Posterior vena cava (tissue), 2 donors: Measurements from ENCODE around the gene ITGB7. TPM values are rescaled to one million over a fixed set of nuclear protein-coding genes. Genes with fewer than 3 reads are reported as not detected.
A peak's percentile ranks its signal among the peaks of the same experiment; 100 is the strongest.
"Not testable (repeated sequence)": the region's sequence is repeated elsewhere in the genome, so short reads cannot be mapped to it uniquely, and the experiment has no call there.

Source experiments
- DNase-seq: peaks from one replicate; pipeline ENCODE4 v3.0.0-alpha.2; 2020; ENCODE audit warnings: low spot score
- intact Hi-C, 2 donors: fragments of 100-400 bp; cut with DNase I; formaldehyde crosslinking; loops; one replicate each; pipeline versions ENCODE4 v1.14.1 to v1.14.2; 2022 to 2023
- total RNA-seq, 2 donors: library from RNA; stranded (reverse); fragmentation: NEBNext Ultra II Directional; extraction: Animal tissue kit (Norgen Biotek cat#: 25700); gene quantifications; one replicate each; pipeline ENCODE4 v1.2.1, GENCODE V29; 2021
- donor health status: DM: yes; HTN: yes; CAD: no.
- donor health status: DM: yes; HTN: yes; CAD: no.

Gene ITGB7
- total RNA-seq, 2 donors from 2014 or later, result 2.1 to 2.9 TPM

DNA sequence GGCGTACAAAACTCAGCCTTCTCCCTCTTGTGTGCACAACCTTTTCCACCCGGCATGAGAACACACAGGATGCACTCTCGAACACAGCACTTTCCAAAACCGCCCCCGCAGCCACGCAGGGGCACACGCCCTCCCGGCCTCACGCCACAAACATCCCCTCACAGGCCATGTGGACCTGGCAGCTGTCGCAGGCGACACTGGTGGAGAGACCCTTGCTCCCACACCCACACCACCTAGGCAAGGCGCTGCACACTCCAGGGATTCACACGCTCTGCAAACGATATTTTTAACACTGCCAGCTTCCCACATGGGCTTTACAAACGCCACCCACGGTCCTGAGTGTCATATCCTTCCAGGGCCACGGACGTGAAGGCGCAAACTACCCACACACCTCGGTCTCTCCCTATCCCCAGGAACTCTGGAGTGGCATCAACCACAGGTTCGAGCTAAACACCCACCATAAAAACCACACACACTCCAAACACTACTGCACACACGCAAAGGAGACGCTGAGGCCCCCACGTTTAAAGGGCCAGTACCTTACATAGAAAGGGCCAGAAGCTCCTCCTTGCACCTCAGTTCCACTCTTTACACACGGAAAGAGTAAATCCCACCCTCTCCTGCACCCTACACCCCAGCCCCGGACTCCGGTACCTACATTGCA lies 12.4 kb upstream of the ITGB7 start:
- no peak for DNase-seq
- intact Hi-C loops, result no loop called here

DNA sequence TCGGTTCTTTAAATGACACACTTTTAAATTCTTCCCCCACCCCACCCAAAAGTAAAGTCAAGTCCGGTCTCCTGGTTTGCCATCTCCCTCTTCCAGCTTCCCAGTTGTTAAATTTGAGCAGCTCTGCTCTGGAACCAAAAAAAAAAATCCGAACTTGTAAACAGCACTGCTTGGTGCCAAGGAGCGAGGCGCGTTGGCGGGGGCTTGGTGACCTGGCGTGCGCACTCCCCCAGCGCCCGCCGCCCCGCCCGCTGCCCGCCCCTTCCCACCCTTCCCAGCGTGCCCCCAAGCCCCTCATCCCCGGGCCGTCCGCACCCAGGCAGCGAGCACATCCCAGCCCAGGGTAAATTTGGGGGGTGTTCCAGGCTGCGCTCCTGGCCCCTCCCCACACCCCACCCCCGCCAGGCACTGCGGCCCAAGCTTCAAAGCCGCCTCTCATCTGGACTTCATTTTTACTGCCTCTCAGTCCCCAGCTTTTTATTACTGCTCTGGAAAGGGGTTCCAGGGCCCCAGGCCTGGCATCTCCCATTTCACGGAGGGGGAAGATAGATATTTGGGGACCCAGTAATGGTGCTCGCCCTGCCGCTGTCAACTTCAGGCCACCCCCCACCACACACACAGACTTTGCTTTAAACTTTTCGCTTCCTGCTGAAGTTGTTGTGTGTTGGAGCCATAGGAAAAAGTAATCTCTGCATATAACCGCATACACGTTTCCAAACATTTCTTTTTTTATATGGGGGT lies 11.7 kb upstream of the ITGB7 start:
- intact Hi-C loops, result no loop called here
- no peak for DNase-seq

DNA sequence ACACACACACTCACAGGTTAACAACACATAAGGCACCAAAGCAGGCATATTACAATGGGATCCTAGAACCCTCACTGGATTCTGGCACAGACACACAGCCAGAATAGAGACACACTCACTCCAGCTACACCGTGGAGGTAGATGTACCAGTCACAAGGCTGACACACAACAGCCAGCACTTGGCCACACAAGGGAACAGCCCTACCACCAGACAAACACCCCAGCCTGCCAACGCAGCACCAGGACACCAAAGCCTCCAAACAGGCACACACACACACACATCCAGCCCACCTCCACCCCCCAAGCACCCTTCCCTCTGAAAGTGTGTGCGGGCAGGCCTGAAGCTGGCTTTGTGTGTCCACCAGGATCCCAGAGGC lies 10.9 kb upstream of the ITGB7 start:
- intact Hi-C loops, result no loop called here
- DNase-seq, result no peak

GRCh38 chr12:53217051-53217930 lies 10.2 kb upstream of the ITGB7 start:
- intact Hi-C loops, result no loop called here
- DNase-seq, result peak; percentile 91

DNA sequence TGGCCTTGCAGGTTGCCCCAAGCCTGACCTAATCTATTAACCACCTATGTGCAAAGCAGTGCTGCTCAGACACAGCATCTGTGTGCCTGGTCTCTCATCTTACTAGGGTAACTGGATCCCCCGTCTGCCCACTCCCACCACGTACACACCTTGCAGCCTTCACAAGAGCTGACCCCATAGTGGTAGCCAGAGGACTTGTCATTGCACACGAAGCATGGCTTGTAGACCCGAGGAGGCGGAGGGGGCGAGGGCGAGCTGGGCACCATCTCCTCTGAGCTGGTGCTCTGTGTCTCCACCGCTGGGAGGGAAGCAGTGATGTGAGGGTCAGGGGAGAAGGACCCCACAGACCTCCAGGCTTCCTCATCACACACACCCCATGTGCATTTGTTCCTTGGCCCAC lies 8.4 kb upstream of the ITGB7 start:
- intact Hi-C loops, result no loop called here
- peak; percentile 52 for DNase-seq

DNA sequence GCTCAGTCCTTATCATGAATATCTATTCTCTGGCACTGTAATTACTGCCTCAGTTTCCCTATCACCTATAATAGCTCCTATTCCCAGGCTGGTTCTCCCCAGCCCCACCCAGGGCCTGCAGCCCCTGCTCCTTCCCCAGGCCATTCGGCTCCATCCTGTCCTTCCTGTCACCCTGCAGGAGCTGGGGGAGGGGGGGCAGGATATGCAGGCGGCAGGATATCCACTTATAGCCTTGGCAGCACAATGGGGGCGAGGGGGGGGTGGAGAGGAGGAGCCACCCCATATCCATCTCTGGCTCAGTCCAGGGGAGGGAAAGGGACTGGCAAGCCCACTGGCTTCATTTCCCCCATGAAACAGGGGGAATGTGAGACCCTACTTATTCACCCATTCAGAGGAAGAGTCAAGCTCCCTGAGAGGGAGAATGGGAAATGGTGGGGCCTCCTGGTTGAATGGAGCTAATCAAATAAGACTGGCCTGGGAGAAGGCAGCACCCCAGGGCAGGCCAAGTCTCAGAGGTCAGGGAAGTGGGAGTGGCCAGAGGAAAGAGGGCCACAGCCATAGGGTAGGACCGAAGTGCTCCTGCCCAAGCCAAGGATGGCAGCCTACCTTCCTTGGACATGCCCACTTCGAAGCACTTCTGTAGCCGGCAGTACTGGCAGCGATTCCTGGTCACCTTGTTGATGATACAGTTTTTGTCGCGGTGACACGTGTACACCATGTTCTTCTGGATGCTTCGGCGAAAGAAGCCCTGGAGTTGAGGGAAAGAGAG lies 7.8 kb upstream of the ITGB7 start:
- intact Hi-C loops, result loop anchor here (5.0 kb wide), 2 partner anchors 37 to 928 kb away; a partner anchor contains a TSS
- peak; percentile 76 for DNase-seq

GRCh38 chr12:53214221-53214620 lies 7.2 kb upstream of the ITGB7 start:
- intact Hi-C loops, result loop anchor here (5.0 kb wide), 2 partner anchors 38 to 927 kb away; a partner anchor contains a TSS
- peak; percentile 66 for DNase-seq

- peak; percentile 95 for DNase-seq
- intact Hi-C loops, result loop anchor here (2.0 to 5.0 kb wide), 4 partner anchors 39 to 926 kb away; a partner anchor contains a TSS
These were observed 6.3 kb upstream of the ITGB7 start for GRCh38 chr12:53213348-53213747.

DNA sequence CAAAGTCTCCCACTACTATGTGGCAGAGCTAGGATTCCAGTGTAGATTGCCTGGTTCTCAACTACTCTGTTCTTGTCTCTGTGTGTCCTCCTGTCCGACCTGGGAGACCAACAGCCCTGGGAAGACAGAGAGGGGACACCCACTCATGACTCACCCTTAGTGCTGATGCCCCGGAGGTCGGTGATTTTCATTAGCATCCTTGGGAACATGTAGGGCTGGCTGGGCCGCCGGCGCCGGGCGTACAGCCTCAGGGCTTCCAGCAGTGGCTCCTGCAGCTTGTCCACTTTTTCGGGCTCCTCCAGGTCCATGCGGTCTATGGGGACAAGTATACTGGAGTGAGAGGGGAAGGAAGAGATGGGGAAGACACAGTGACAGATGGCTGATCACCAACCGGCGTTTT lies 5.9 kb upstream of the ITGB7 start:
- DNase-seq, result no peak

GRCh38 chr12:53211476-53212381 lies 4.7 kb upstream of the ITGB7 start:
- intact Hi-C loops, result loop anchor here (2.0 to 5.0 kb wide), 4 partner anchors 41 to 924 kb away; a partner anchor contains a TSS
- peak; percentile 53 for DNase-seq

More for the DNA sequence above, 5.9 kb upstream of the ITGB7 start:
- intact Hi-C loops, result loop anchor here (2.0 to 5.0 kb wide), 4 partner anchors 39 to 926 kb away; a partner anchor contains a TSS

GRCh38 chr12:53210843-53211242 lies 3.8 kb upstream of the ITGB7 start:
- intact Hi-C loops, result loop anchor here (5.0 kb wide), 2 partner anchors 41 to 924 kb away; a partner anchor contains a TSS
- DNase-seq, result no peak

DNA sequence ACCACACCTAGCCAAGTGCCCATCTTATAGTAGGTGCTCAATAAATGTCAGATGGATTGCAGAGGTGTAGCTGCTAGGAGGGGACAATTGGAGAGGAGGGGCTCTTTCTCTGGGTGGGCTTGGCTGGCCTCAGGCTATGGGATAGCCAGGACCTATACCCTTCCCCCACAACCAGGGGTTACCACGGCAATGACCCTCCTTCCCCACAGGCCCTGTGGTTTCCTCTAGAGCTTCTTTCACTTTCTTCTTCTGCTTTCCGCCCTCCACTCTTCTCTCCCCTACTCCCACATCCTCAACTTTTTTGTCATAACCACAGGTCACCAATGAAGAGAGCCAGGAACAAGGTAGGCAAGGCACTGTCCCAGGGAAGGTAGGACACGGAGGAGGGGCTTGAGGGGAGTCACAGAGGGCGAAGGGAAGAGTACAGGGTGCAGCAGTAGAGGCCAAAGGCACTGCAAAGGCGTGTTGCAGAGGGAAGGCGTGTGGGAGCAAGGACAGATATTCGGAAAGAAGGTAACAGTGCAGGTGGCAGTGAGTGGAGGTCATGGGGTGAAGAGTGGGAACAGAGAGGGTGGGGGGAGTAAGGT lies 1.9 kb upstream of the ITGB7 start:
- DNase-seq, result no peak
- intact Hi-C loops, result loop anchor here in 1 of 2 donors (2.0 kb wide), 1 partner anchor 18 kb away; no protein-coding TSS in a partner anchor

DNA sequence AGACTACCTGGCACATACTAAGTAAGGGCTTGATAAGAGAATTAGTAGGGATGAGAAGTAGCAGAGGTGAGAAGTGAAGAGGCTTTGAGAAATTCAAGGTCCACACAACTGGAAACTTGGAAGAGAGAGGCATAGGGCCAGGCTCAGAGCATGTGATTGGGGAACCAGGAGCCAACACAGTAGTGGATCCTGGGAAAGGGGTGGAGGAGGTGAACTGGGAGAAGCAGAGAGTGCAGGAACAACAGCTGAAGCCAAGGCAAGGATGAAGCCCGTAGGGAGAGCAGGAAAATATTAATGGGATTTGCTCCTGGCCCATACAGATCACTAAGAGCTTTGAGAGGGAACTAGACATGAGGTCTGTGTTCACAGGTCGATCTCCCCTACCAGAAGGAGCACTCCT lies 1.4 kb upstream of the ITGB7 start:
- no peak for DNase-seq
- intact Hi-C loops, result loop anchor here in 1 of 2 donors (2.0 kb wide), 1 partner anchor 18 kb away; no protein-coding TSS in a partner anchor

- intact Hi-C loops, result no loop called here
- DNase-seq, result peak; percentile 86
These were observed 1.2 kb downstream of the ITGB7 start for GRCh38 chr12:53205747-53206419.

DNA sequence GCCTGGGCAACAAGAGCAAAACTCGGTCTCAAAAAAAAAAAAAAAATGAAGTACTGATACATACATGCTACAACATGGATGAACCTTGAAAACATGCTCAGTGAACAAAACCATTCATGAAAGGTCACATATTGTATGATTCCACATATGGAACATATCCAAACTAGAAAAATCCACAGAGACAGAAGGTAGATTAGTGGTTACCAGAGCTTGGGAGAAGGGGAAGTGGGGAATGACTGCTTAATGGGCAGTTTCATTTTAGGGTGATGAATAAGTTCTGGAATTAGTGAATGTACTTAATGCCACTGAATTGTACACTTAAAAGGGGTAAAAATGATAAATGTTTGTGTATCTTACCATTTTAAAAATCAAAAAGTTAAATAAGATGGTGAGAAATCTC lies 2.7 kb downstream of the ITGB7 start:
- intact Hi-C loops, result no loop called here
- DNase-seq, result no peak

DNA sequence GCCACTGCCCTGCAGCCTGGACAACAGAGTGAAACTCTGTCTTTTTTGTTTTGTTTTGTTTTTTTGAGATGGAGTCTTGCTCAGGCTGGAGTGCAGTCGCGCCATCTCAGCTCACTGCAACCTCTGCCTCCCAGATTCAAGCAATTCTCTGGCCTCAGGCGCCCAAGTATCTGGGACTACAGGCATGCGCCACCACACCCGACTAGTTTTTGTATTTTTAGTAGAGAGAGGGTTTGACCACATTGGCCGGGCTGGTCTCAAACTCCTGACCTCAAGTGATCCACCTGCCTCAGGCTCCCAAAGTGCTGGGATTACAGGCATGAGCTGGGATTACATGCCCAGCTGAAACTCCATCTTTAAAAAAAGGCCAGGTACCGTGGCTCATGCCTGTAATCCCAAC lies 4.7 kb downstream of the ITGB7 start:
- DNase-seq, intact Hi-C loops: not testable (repeated sequence)

DNA sequence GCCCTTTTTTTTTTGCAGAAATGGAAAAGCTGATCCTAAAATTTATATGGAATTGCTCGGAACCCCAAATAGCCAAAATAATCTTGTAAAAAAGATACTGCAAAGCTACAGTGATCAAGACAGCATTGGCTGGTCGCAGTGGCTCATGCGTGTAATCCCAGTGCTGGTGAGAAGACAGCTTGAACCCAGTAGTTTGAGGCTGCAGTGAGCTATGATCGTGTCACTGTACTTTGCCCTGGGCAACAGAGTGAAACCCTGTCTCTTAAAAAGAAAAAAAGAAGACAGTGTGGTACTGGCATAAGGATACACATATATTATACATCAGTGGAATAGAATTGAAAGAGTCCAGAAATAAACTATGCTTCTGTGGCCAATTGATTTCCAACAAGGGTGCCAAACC lies 5.4 kb downstream of the ITGB7 start:
- DNase-seq, result no peak
- intact Hi-C loops, result no loop called here
